Measurements from ENCODE around the gene TRUB1. TPM values are rescaled to one million over a fixed set of nuclear protein-coding genes. Genes with fewer than 3 reads are reported as not detected.

The TRUB1 gene
- total RNA-seq, 1 experiment from 2014 or later, result 11.5 TPM

DNA sequence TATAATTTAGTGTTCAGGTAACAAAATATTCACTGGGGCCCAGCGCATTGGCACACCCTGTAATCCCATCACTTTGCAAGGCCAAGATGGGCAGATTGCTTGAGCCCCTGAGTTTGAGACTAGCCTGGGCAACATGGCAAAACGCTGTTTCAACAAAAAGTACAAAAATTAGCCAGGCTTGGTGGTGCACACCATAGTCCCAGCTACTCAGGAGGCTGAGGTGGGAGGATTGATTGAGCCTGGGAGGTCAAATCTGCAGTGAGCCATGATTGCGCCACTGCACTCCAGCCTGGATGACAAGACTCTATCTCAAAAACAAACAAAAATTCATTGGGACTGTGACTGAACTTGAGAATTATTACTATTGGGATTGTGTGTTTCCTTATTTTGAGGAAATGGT lies 40.4 kb upstream of the TRUB1 start:
- H3K9me3 ChIP-seq (ENCODE audit: insufficient read depth, low read depth), result no peaks in the 10 kb centered on the region
- H3F3A ChIP-seq (ENCODE audit: insufficient read depth, low read depth), result no peaks in the 10 kb centered on the region
- H3K4me1 ChIP-seq (replicated peaks; ENCODE audit: insufficient read depth), result no peaks in the 10 kb centered on the region
- no peaks in the 10 kb centered on the region for H3K79me2 ChIP-seq (ENCODE audit: low read depth)
- no peaks in the 10 kb centered on the region for H3K27me3 ChIP-seq (ENCODE audit: insufficient read depth, low read depth)
- BruUV-seq (replicated peaks), result no TSS peak
- intact Hi-C loops (cut with micrococcal nuclease; ENCODE audit: unreplicated experiment), result no loop called here
- no peaks in the 10 kb centered on the region for H3K9me2 ChIP-seq (ENCODE audit: insufficient read depth)
- H3K27ac ChIP-seq, result no peak overlapping the region
- no peak for TF ChIP-seq EZH2 (IDR thresholded peaks at IDR 0.05; ENCODE audit: low read depth)
- TF ChIP-seq, protein P1, sequence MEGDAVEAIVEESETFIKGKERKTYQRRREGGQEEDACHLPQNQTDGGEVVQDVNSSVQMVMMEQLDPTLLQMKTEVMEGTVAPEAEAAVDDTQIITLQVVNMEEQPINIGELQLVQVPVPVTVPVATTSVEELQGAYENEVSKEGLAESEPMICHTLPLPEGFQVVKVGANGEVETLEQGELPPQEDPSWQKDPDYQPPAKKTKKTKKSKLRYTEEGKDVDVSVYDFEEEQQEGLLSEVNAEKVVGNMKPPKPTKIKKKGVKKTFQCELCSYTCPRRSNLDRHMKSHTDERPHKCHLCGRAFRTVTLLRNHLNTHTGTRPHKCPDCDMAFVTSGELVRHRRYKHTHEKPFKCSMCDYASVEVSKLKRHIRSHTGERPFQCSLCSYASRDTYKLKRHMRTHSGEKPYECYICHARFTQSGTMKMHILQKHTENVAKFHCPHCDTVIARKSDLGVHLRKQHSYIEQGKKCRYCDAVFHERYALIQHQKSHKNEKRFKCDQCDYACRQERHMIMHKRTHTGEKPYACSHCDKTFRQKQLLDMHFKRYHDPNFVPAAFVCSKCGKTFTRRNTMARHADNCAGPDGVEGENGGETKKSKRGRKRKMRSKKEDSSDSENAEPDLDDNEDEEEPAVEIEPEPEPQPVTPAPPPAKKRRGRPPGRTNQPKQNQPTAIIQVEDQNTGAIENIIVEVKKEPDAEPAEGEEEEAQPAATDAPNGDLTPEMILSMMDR (conservative IDR thresholded peaks at IDR 0.05), result no peak
- no peaks in the 10 kb centered on the region for H4K20me1 ChIP-seq (ENCODE audit: insufficient read depth)
- no peak overlapping the region for H3K4me2 ChIP-seq
- POLR2A ChIA-PET (ENCODE audit: unreplicated experiment), result no interaction called here
- DNase-seq, result no peak
- H3K4me3 ChIP-seq, result no peak overlapping the region
- H3K36me3 ChIP-seq (ENCODE audit: low read depth), result no peaks in the 10 kb centered on the region
- no peak overlapping the region for H2AFZ ChIP-seq
- CTCF ChIA-PET, result no interaction called here

DNA sequence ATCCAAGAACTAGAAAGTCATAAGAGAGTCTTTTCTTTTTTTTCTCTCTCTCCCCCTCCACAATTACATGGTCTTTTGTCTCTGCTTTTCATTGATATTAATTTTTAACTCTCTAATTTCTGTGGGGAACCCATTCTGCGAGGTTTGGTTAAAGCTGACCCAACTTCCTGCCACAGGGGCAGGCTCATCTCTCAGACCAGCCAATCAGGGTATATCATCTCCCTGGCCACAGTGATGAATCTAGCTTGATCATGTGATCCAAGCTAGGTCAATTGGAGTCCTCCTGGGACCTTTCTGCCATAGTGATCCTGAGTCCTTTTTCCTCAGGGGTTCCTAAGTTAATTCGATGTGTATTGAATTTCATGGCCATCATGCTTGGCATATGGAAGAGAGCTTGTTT lies 38.0 kb upstream of the TRUB1 start:
- H4K20me1 ChIP-seq (ENCODE audit: insufficient read depth), result no peaks in the 10 kb centered on the region
- TF ChIP-seq EZH2 (IDR thresholded peaks at IDR 0.05; ENCODE audit: low read depth), result no peak
- TF ChIP-seq, protein P1 (conservative IDR thresholded peaks at IDR 0.05), result no peak
- intact Hi-C loops (cut with micrococcal nuclease; ENCODE audit: unreplicated experiment), result no loop called here
- no peak for DNase-seq
- no peaks in the 10 kb centered on the region for H3K36me3 ChIP-seq (ENCODE audit: low read depth)
- no peaks in the 10 kb centered on the region for H3K9me2 ChIP-seq (ENCODE audit: insufficient read depth)
- no peak overlapping the region for H3K4me2 ChIP-seq
- H3K27me3 ChIP-seq (ENCODE audit: insufficient read depth, low read depth), result no peaks in the 10 kb centered on the region
- H3F3A ChIP-seq (ENCODE audit: insufficient read depth, low read depth), result no peaks in the 10 kb centered on the region
- H3K4me3 ChIP-seq, result no peak overlapping the region
- no TSS peak for BruUV-seq (replicated peaks)
- ChIA-PET CTCF (no interaction called here), POLR2A (ENCODE audit: unreplicated experiment) (no interaction called here)
- no peak overlapping the region for H2AFZ ChIP-seq
- H3K79me2 ChIP-seq (ENCODE audit: low read depth), result no peaks in the 10 kb centered on the region
- H3K27ac ChIP-seq, result no peak overlapping the region
- H3K4me1 ChIP-seq (replicated peaks; ENCODE audit: insufficient read depth), result no peaks in the 10 kb centered on the region
- no peaks in the 10 kb centered on the region for H3K9me3 ChIP-seq (ENCODE audit: insufficient read depth, low read depth)

DNA sequence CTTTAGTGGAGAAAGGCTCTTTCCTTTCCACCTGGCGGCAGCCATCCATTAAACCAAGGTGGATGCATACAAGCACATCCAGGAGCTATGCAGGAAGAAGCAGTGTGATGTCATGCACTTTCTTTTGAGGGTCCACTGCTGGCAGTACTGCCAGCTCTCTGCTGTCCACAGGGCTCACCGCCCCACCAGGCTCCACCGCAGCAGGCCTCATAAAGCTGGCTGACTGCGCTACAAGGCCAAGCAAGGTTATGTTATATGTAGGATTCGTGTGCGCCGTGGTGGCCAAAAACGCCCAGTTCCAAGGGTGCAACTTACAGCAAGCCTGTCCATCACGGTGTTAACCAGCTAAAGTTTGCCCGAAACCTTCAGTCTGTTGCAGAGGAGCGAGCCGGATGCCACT lies 37.3 kb upstream of the TRUB1 start:
- Histone ChIP-seq H2AFZ (no peak overlapping the region), H3K4me3 (no peak overlapping the region), H3K27me3 (ENCODE audit: insufficient read depth, low read depth) (no peaks in the 10 kb centered on the region), H3K27ac (no peak overlapping the region), H3K36me3 (ENCODE audit: low read depth) (no peaks in the 10 kb centered on the region), H3F3A (ENCODE audit: insufficient read depth, low read depth) (no peaks in the 10 kb centered on the region), H3K4me2 (no peak overlapping the region), H3K9me3 (ENCODE audit: insufficient read depth, low read depth) (no peaks in the 10 kb centered on the region), H3K9me2 (ENCODE audit: insufficient read depth) (no peaks in the 10 kb centered on the region), H3K4me1 (replicated peaks; ENCODE audit: insufficient read depth) (no peaks in the 10 kb centered on the region), H4K20me1 (ENCODE audit: insufficient read depth) (no peaks in the 10 kb centered on the region), H3K79me2 (ENCODE audit: low read depth) (no peaks in the 10 kb centered on the region)
- ChIA-PET CTCF (no interaction called here), POLR2A (ENCODE audit: unreplicated experiment) (no interaction called here)
- no peak for DNase-seq
- TF ChIP-seq, protein P1 (conservative IDR thresholded peaks at IDR 0.05), result no peak
- TF ChIP-seq EZH2 (IDR thresholded peaks at IDR 0.05; ENCODE audit: low read depth), result no peak
- intact Hi-C loops (cut with micrococcal nuclease; ENCODE audit: unreplicated experiment), result no loop called here
- no TSS peak for BruUV-seq (replicated peaks)

Measured in PC-9 (cell line).